ENCODE measurements around the gene RIOK3. TPM values are rescaled to one million over a fixed set of nuclear protein-coding genes. Genes with fewer than 3 reads are reported as not detected.
"Not testable (repeated sequence)": the region's sequence is repeated elsewhere in the genome, so short reads cannot be mapped to it uniquely, and the experiment has no call there.

Gene RIOK3
- total and polyA plus RNA-seq, 4 experiments from 2014 or later: 36.6 to 84.4 (median 56.1) TPM

DNA sequence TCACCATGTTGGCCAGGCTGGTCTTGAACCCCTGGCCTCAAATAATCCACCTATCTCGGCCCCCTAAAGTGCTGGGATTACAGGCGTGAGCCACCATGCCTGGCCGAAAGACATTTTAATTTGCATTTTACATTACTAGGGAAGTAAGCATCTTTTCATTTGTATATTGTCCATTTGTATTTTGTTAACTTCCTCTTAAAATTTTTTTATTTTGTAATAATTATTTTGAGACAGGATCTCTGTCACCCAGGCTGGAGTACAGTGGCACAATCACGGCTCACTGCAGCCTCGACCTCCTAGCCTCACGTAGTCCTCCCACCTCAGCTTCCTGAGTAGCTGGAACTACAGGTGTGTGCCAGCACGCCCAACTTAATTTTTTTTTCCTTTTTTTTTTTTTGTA, 59.1 kb downstream of the RIOK3 start:
- H3K9me3 ChIP-seq (ENCODE audit: control insufficient read depth in 1 of 2, low read length in 2 of 2); H3K27ac ChIP-seq (ENCODE audit: low read depth, low read length); H3K4me3 ChIP-seq (ENCODE audit: low read length in 2 of 2); H3K27me3 Mint-ChIP-seq; intact Hi-C loops (cut with micrococcal nuclease); H3K27me3 ChIP-seq (ENCODE audit: insufficient read depth, low read length); H3K9me3 Mint-ChIP-seq; DNase-seq: not testable (repeated sequence)
- ChIA-PET CTCF (ENCODE audit: partially characterized antibody) (interaction anchor here (0.6 to 1.3 kb wide), 4 partner anchors 11 to 90 kb away, joined by 3 to 4 read pairs (median 3); no protein-coding TSS in a partner anchor), POLR2A (ENCODE audit: partially characterized antibody) (interaction anchor here (0.6 to 1.3 kb wide), 4 partner anchors 8 to 28 kb away, joined by 3 to 5 read pairs (median 3); partner anchors contain the start of gene RMC1)
- Histone ChIP-seq H3K4me1 (ENCODE audit: insufficient read depth, low read length) (peaks cover 17% of the 10 kb centered on the region), H3K36me3 (ENCODE audit: insufficient read depth, low read length) (peaks cover 41% of the 10 kb centered on the region)
- H3K36me3 Mint-ChIP-seq: peaks cover 44 to 68% of the 10 kb centered on the region in 2 donors
- H3K4me1 Mint-ChIP-seq: peaks cover 14 to 50% (median 34%) of the 10 kb centered on the region in 4 donors
- H3K4me3 Mint-ChIP-seq: peak overlapping the region in 1 of 8 donors; percentile 26
- H3K27ac Mint-ChIP-seq: peak overlapping the region in 6 of 7 donors; percentile 25 to 92 (median 78)

- Mint-ChIP-seq H3K27me3 (no peaks in the 10 kb centered on the region), H3K36me3 (peaks cover 41 to 68% of the 10 kb centered on the region in 2 donors), H3K27ac (peak overlapping the region; percentile 47 to 92 (median 79)), H3K4me1 (peaks cover 14 to 45% (median 31%) of the 10 kb centered on the region in 4 donors), H3K4me3 (peak overlapping the region in 2 of 8 donors; percentile 26 to 64), H3K9me3 (peaks cover 0 to 2% (median 0%) of the 10 kb centered on the region in 8 donors)
- H3K4me1 ChIP-seq (ENCODE audit: insufficient read depth, low read length): peaks cover 13% of the 10 kb centered on the region
- no peaks in the 10 kb centered on the region for H3K9me3 ChIP-seq (ENCODE audit: control insufficient read depth in 1 of 2, low read length in 2 of 2)
- H3K4me3 ChIP-seq (ENCODE audit: low read length in 2 of 2): no peak overlapping the region
- H3K27ac ChIP-seq (ENCODE audit: low read depth, low read length): no peak overlapping the region
- no peaks in the 10 kb centered on the region for H3K27me3 ChIP-seq (ENCODE audit: insufficient read depth, low read length)
- ChIA-PET CTCF (ENCODE audit: partially characterized antibody) (interaction anchor here (0.6 to 1.3 kb wide), 3 partner anchors 11 to 91 kb away, joined by 3 to 4 read pairs (median 3); no protein-coding TSS in a partner anchor), POLR2A (ENCODE audit: partially characterized antibody) (interaction anchor here (0.6 to 1.3 kb wide), 3 partner anchors 9 to 28 kb away, joined by 3 read pairs; no protein-coding TSS in a partner anchor)
- intact Hi-C loops (cut with micrococcal nuclease): no loop called here
- no peak for DNase-seq
- H3K36me3 ChIP-seq (ENCODE audit: insufficient read depth, low read length): peaks cover 46% of the 10 kb centered on the region
Observed at GRCh38 chr18:23512641-23513040, 59.6 kb downstream of the RIOK3 start.

GRCh38 chr18:23515911-23516546, 62.9 kb downstream of the RIOK3 start:
- ChIA-PET CTCF (ENCODE audit: partially characterized antibody) (interaction anchor here (0.7 to 4.5 kb wide), 34 partner anchors 8 to 636 kb away, joined by 3 to 85 read pairs (median 6); partner anchors contain the start of genes NPC1 and RMC1), POLR2A (ENCODE audit: partially characterized antibody) (interaction anchor here (1.2 to 2.9 kb wide), 7 partner anchors 11 to 71 kb away, joined by 3 to 16 read pairs (median 5); partner anchors contain the start of gene RMC1)
- Mint-ChIP-seq H3K4me3 (no peak overlapping the region), H3K27ac (peak overlapping the region; percentile 39 to 91 (median 82)), H3K4me1 (peaks cover 9 to 30% (median 20%) of the 10 kb centered on the region in 4 donors), H3K27me3 (no peaks in the 10 kb centered on the region), H3K36me3 (peaks cover 37 to 77% of the 10 kb centered on the region in 2 donors), H3K9me3 (peaks cover 0 to 2% (median 0%) of the 10 kb centered on the region in 8 donors)
- Histone ChIP-seq H3K36me3 (ENCODE audit: insufficient read depth, low read length) (peaks cover 50% of the 10 kb centered on the region), H3K4me1 (ENCODE audit: insufficient read depth, low read length) (peaks cover 13% of the 10 kb centered on the region), H3K9me3 (ENCODE audit: control insufficient read depth in 1 of 2, low read length in 2 of 2) (no peaks in the 10 kb centered on the region), H3K4me3 (ENCODE audit: low read length in 2 of 2) (no peak overlapping the region), H3K27me3 (ENCODE audit: insufficient read depth, low read length) (no peaks in the 10 kb centered on the region), H3K27ac (ENCODE audit: low read depth, low read length) (no peak overlapping the region)
- intact Hi-C loops (cut with micrococcal nuclease): loop anchor here (1.0 to 5.0 kb wide), 3 partner anchors 12 to 296 kb away; partner anchors contain the start of gene NPC1
- DNase-seq: peak; percentile 71 to 75 (median 75)

DNA sequence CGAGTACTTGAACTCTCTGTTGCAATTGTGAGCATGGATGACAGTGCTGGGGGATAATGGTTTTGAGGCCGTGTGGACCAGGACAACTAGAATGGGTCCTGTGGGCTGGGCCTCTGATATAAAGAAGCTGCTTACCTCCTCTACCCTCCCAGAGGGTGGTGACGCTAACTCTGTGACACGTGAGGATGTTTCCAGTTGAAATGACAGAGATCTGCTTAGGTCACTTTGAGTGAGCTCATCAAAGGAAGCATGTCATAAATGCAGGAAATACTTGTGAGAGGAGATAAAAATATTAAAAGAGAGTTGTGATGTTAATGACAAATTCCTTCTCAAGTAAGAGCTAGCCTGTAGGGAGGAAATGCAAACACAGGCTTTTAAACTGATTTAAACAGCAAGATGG, 66.6 kb downstream of the RIOK3 start:
- Mint-ChIP-seq H3K4me1 (peaks cover 6 to 13% (median 8%) of the 10 kb centered on the region in 4 donors), H3K27me3 (no peaks in the 10 kb centered on the region), H3K9me3 (no peaks in the 10 kb centered on the region), H3K27ac (peak overlapping the region in 2 of 7 donors; percentile 9 to 79), H3K4me3 (no peak overlapping the region), H3K36me3 (peaks cover 52 to 83% of the 10 kb centered on the region in 2 donors)
- ChIA-PET CTCF (ENCODE audit: partially characterized antibody) (interaction anchor here (0.9 kb wide), 1 partner anchor 68 kb away, joined by 5 read pairs; no protein-coding TSS in a partner anchor), POLR2A (ENCODE audit: partially characterized antibody) (interaction anchor here (0.7 to 1.1 kb wide), 3 partner anchors 9 to 22 kb away, joined by 3 read pairs; no protein-coding TSS in a partner anchor)
- Histone ChIP-seq H3K36me3 (ENCODE audit: insufficient read depth, low read length) (peaks cover 76% of the 10 kb centered on the region), H3K4me3 (ENCODE audit: low read length in 2 of 2) (no peak overlapping the region), H3K9me3 (ENCODE audit: control insufficient read depth in 1 of 2, low read length in 2 of 2) (no peaks in the 10 kb centered on the region), H3K27ac (ENCODE audit: low read depth, low read length) (no peak overlapping the region), H3K4me1 (ENCODE audit: insufficient read depth, low read length) (peaks cover 4% of the 10 kb centered on the region), H3K27me3 (ENCODE audit: insufficient read depth, low read length) (no peaks in the 10 kb centered on the region)
- no peak for DNase-seq
- intact Hi-C loops (cut with micrococcal nuclease): loop anchor here (5.0 kb wide), 1 partner anchor 293 kb away; no protein-coding TSS in a partner anchor

DNA sequence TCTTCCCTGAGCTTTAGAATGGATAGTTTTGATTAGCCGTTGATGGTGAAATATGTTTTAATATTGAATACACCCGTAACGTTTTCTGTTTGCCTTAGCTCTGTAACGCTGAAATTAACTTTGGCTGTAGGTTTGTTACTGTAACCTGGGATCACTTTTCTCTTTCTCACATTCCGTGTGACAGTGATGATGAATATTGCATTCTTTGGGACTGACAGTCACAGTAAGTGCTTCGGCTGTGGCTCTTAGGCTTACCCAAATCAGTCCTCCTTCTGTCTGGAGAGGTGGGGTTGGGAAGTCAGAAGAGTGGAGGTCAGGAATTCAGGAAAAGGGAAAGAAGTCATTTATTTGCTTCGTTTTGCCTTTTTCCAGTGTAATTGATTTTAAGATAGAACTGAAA, 68.2 kb downstream of the RIOK3 start:
- H3K36me3 Mint-ChIP-seq: peaks cover 51 to 77% of the 10 kb centered on the region in 2 donors
- Histone ChIP-seq H3K27ac (ENCODE audit: low read depth, low read length) (no peak overlapping the region), H3K9me3 (ENCODE audit: control insufficient read depth in 1 of 2, low read length in 2 of 2) (no peaks in the 10 kb centered on the region), H3K4me3 (ENCODE audit: low read length in 2 of 2) (no peak overlapping the region), H3K36me3 (ENCODE audit: insufficient read depth, low read length) (peaks cover 77% of the 10 kb centered on the region), H3K4me1 (ENCODE audit: insufficient read depth, low read length) (peaks cover under 1% of the 10 kb centered on the region), H3K27me3 (ENCODE audit: insufficient read depth, low read length) (no peaks in the 10 kb centered on the region)
- no peaks in the 10 kb centered on the region for H3K27me3 Mint-ChIP-seq
- ChIA-PET POLR2A (ENCODE audit: partially characterized antibody) (no interaction called here), CTCF (ENCODE audit: partially characterized antibody) (interaction anchor here (2.3 kb wide), 1 partner anchor 15 kb away, joined by 7 read pairs; no protein-coding TSS in a partner anchor)
- H3K4me3 Mint-ChIP-seq: no peak overlapping the region
- no peaks in the 10 kb centered on the region for H3K9me3 Mint-ChIP-seq
- peaks cover under 1 to 5% (median 3%) of the 10 kb centered on the region in 4 donors for H3K4me1 Mint-ChIP-seq
- no peak for DNase-seq
- H3K27ac Mint-ChIP-seq: peak overlapping the region in 4 of 7 donors; percentile 5 to 65 (median 47)
- intact Hi-C loops (cut with micrococcal nuclease): no loop called here

DNA sequence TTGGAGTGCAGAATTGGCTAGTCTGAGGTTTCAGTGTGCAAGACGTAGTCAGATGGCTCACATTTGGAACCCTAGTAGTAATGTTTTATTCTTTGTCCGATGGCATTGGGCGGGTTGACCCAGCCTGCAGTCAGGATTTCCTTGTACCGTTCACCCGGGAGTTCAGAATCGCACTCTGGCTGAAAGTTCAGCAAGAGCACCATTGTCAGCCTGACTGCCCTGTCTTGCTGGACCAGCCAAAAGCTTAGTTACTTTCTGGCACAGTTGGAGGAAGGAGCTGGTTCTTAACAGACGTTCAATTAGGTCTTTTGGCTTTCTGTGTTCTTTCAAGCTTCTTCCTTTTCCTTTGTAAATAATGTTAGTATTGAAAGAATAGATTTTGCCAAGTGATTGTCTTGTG, 68.8 kb downstream of the RIOK3 start:
- H3K9me3 Mint-ChIP-seq: no peaks in the 10 kb centered on the region
- DNase-seq: no peak
- ChIA-PET CTCF (ENCODE audit: partially characterized antibody) (interaction anchor here (1.2 to 2.3 kb wide), 2 partner anchors 16 to 181 kb away, joined by 3 to 7 read pairs; no protein-coding TSS in a partner anchor), POLR2A (ENCODE audit: partially characterized antibody) (interaction anchor here (1.8 kb wide), 1 partner anchor 63 kb away, joined by 7 read pairs; no protein-coding TSS in a partner anchor)
- Histone ChIP-seq H3K4me3 (ENCODE audit: low read length in 2 of 2) (no peak overlapping the region), H3K27ac (ENCODE audit: low read depth, low read length) (no peak overlapping the region), H3K9me3 (ENCODE audit: control insufficient read depth in 1 of 2, low read length in 2 of 2) (no peaks in the 10 kb centered on the region), H3K27me3 (ENCODE audit: insufficient read depth, low read length) (no peaks in the 10 kb centered on the region), H3K4me1 (ENCODE audit: insufficient read depth, low read length) (no peaks in the 10 kb centered on the region), H3K36me3 (ENCODE audit: insufficient read depth, low read length) (peaks cover 83% of the 10 kb centered on the region)
- H3K4me3 Mint-ChIP-seq: no peak overlapping the region
- H3K27me3 Mint-ChIP-seq: no peaks in the 10 kb centered on the region
- peaks cover 55 to 82% of the 10 kb centered on the region in 2 donors for H3K36me3 Mint-ChIP-seq
- intact Hi-C loops (cut with micrococcal nuclease): no loop called here
- H3K27ac Mint-ChIP-seq: peak overlapping the region in 2 of 7 donors; percentile 46 to 47
- peaks cover 0 to 5% (median 3%) of the 10 kb centered on the region in 4 donors for H3K4me1 Mint-ChIP-seq

All from CD4-positive, alpha-beta memory T cell (primary cell).